Stomach (tissue), 9 donors: Measurements from ENCODE around the gene CACNA1H. TPM values are rescaled to one million over a fixed set of nuclear protein-coding genes. Genes with fewer than 3 reads are reported as not detected.

Experiments
- DNase-seq, 2 donors: peaks; one replicate each; pipeline versions ENCODE4 v3.0.0 to v3.0.0-alpha.2; 2013 to 2019
- H3K27ac ChIP-seq, 5 donors: fragments of 200-600 bp in 4 of 5; sonication (generic) in 4 of 5; one replicate each; pipeline ENCODE4 v1.5.1; 2013 to 2019; ENCODE audit warnings: mild to moderate bottlenecking in 1 of 5, moderate library complexity in 1 of 5
- H3K27me3 ChIP-seq, 3 donors: fragments of 200-600 bp; sonication (generic); one replicate each; pipeline ENCODE4 v1.5.1; 2017 to 2019; ENCODE audit warnings: mixed run types in 1 of 3
- H3K36me3 ChIP-seq, 4 donors: fragments of 200-600 bp; sonication (generic); 1 replicate in 3 of 4; 2 replicates in 1 of 4; pipeline ENCODE4 v1.5.1; 2016 to 2019
- H3K4me1 ChIP-seq, 4 donors: fragments of 200-600 bp; sonication (generic); one replicate each; pipeline ENCODE4 v1.5.1; 2016 to 2019
- H3K4me3 ChIP-seq, 4 donors: fragments of 200-600 bp; sonication (generic) in 3 of 4; one replicate each; pipeline ENCODE4 v1.5.1; 2016 to 2019; ENCODE audit warnings: mild to moderate bottlenecking in 1 of 4
- H3K9me3 ChIP-seq, 4 donors: fragments of 200-600 bp; sonication (generic); one replicate each; pipeline ENCODE4 v1.5.1; 2016 to 2019
- CTCF ChIP-seq, 7 experiments: fragments of 450-650 bp in 4 of 7; fragments of 200-600 bp in 3 of 7; sonication (generic) in 3 of 7; IDR thresholded peaks; one replicate each; pipeline ENCODE4 v1.5.1; 2016 to 2019; ENCODE audit warnings: antibody characterized with exemption in 7 of 7, control low read depth in 2 of 7, mild to moderate bottlenecking in 1 of 7
- EP300 ChIP-seq: sonication (generic); formaldehyde crosslinking; IDR thresholded peaks from one replicate; pipeline ENCODE4 v1.6.1; 2017; ENCODE audit warnings: antibody characterized with exemption
- POLR2A ChIP-seq, 4 donors: fragments of 450-650 bp; IDR thresholded peaks; one replicate each; pipeline ENCODE4 v1.6.1; 2016; ENCODE audit warnings: antibody characterized with exemption in 4 of 4, control low read depth in 2 of 4, mild to moderate bottlenecking in 1 of 4, moderate library complexity in 1 of 4
- POLR2AphosphoS5 ChIP-seq, 3 donors: sonication (generic); formaldehyde crosslinking; IDR thresholded peaks; one replicate each; pipeline ENCODE4 v1.6.1; 2016; ENCODE audit warnings: antibody characterized with exemption in 3 of 3
- WGBS, 5 donors: extraction: QIAGEN DNeasy Blood & Tissue Kit in 3 of 5; methylation state at CpG; one replicate each; pipeline versions ENCODE4 v1.1.5 to v1.1.7; 2013 to 2018; 5-methylcytosine and 5-hydroxymethylcytosine counted together
- intact Hi-C: fragments of 100-400 bp; cut with DNase I; formaldehyde crosslinking; loops from one replicate; pipeline ENCODE4 v1.15.1; 2023; ENCODE audit warnings: low total_unique reads
- polyA plus RNA-seq, 3 donors: library from polyadenylated mRNA; stranded (reverse); fragments of 200-250 nt; gene quantifications; one replicate each; pipeline ENCODE4 v1.2.3, GENCODE V29; 2013
- total RNA-seq, 5 donors: library from RNA; depleted of rRNA; stranded (reverse); fragments of >200 nt; gene quantifications; one replicate each; pipeline versions ENCODE4 v1.1.0 to v1.2.3, GENCODE V29; 2014 to 2016
- donor health status: healthy with polysubstance abuse.
- donor health status: Bipolar disorder and iron deficiency.
- donor health status: healthy.

Gene CACNA1H
- total and polyA plus RNA-seq, 8 donors, result 1.5 to 49.6 (median 19.6) TPM

- Histone ChIP-seq H3K27ac (no peak overlapping the region), H3K4me1 (peaks cover 4 to 9% (median 7%) of the 10 kb centered on the region in 4 donors), H3K27me3 (peaks cover 7 to 97% (median 63%) of the 10 kb centered on the region in 3 donors), H3K4me3 (peak overlapping the region in 2 of 4 donors; percentile 4 to 16), H3K9me3 (no peaks in the 10 kb centered on the region), H3K36me3 (no peaks in the 10 kb centered on the region)
- WGBS, 5 donors, result 2 to 10% (median 8%) methylated on average over 20 to 42 of the region's 42 CpGs
- intact Hi-C loops, result no loop called here
- DNase-seq, result peak in 1 of 2 donors; percentile 52
- no peak for TF ChIP-seq CTCF (IDR thresholded peaks at IDR 0.05)
- no peak for TF ChIP-seq POLR2A (IDR thresholded peaks at IDR 0.05)
- no peak for TF ChIP-seq POLR2AphosphoS5 (IDR thresholded peaks at IDR 0.05)
- no peak for TF ChIP-seq EP300
These were observed 106.2 kb downstream of the CACNA1H start for GRCh38 chr16:1258906-1259759.

GRCh38 chr16:1259760-1260068, 106.8 kb downstream of the CACNA1H start:
- H3K27me3 ChIP-seq, result peaks cover 7 to 94% (median 63%) of the 10 kb centered on the region in 3 donors
- no peak overlapping the region for H3K27ac ChIP-seq
- WGBS, 5 donors, result 14 to 25% (median 19%) methylated on average over 7 to 11 of the region's 11 CpGs
- intact Hi-C loops, result no loop called here
- H3K4me3 ChIP-seq, result no peak overlapping the region
- H3K36me3 ChIP-seq, result no peaks in the 10 kb centered on the region
- no peak for DNase-seq
- TF ChIP-seq POLR2AphosphoS5 (IDR thresholded peaks at IDR 0.05) (no peak), EP300 (no peak), CTCF (IDR thresholded peaks at IDR 0.05) (no peak)
- no peaks in the 10 kb centered on the region for H3K9me3 ChIP-seq
- peaks cover 4 to 9% (median 7%) of the 10 kb centered on the region in 4 donors for H3K4me1 ChIP-seq

- H3K9me3 ChIP-seq, result no peaks in the 10 kb centered on the region
- H3K4me3 ChIP-seq, result no peak overlapping the region
- 52 to 67% (median 61%) methylated on average over 24 to 36 of the region's 36 CpGs for WGBS, 5 donors
- no peak for DNase-seq
- no peak for TF ChIP-seq CTCF (IDR thresholded peaks at IDR 0.05)
- TF ChIP-seq EP300, result no peak
- no peak for TF ChIP-seq POLR2A (IDR thresholded peaks at IDR 0.05)
- TF ChIP-seq POLR2AphosphoS5 (IDR thresholded peaks at IDR 0.05), result no peak
- intact Hi-C loops, result no loop called here
- peaks cover 7 to 89% (median 63%) of the 10 kb centered on the region in 3 donors for H3K27me3 ChIP-seq
- H3K27ac ChIP-seq, result no peak overlapping the region
- H3K36me3 ChIP-seq, result no peaks in the 10 kb centered on the region
- H3K4me1 ChIP-seq, result peaks cover 4 to 9% (median 7%) of the 10 kb centered on the region in 4 donors
These were observed 107.3 kb downstream of the CACNA1H start for GRCh38 chr16:1260101-1260680.

GRCh38 chr16:1261131-1261892, 108.4 kb downstream of the CACNA1H start:
- no peaks in the 10 kb centered on the region for H3K36me3 ChIP-seq
- TF ChIP-seq EP300 (no peak), POLR2AphosphoS5 (IDR thresholded peaks at IDR 0.05) (no peak), POLR2A (IDR thresholded peaks at IDR 0.05) (no peak), CTCF (IDR thresholded peaks at IDR 0.05) (no peak)
- H3K27ac ChIP-seq, result no peak overlapping the region
- no peak overlapping the region for H3K4me3 ChIP-seq
- no peaks in the 10 kb centered on the region for H3K9me3 ChIP-seq
- DNase-seq, result peak in 1 of 2 donors; percentile 52
- peaks cover 4 to 9% (median 7%) of the 10 kb centered on the region in 4 donors for H3K4me1 ChIP-seq
- peaks cover 7 to 79% (median 63%) of the 10 kb centered on the region in 3 donors for H3K27me3 ChIP-seq
- 11 to 21% (median 14%) methylated on average over 23 to 47 of the region's 47 CpGs for WGBS, 5 donors
- intact Hi-C loops, result no loop called here
